HG02852 (cell line): Measurements from ENCODE around the gene RWDD2A.

Source experiments
- ATAC-seq: cut with Tn5 transposase; IDR thresholded peaks from one replicate; pipeline ENCODE4 v1.9.1; 2021; ENCODE audit warnings: mild to moderate bottlenecking, moderate library complexity; ENCODE audit not compliant: unreplicated experiment

Gene RWDD2A

GRCh38 chr6:83198486-83199172 lies 5.5 kb downstream of the RWDD2A start:
- ATAC-seq, result no peak

- peak; percentile 65 for ATAC-seq
Observed at GRCh38 chr6:83199173-83199862, 6.2 kb downstream of the RWDD2A start.

- ATAC-seq, result no peak
Observed at GRCh38 chr6:83199863-83200225, 6.7 kb downstream of the RWDD2A start.

GRCh38 chr6:83202031-83202430 lies 8.9 kb downstream of the RWDD2A start:
- ATAC-seq, result no peak

GRCh38 chr6:83215131-83216047 lies 22.2 kb downstream of the RWDD2A start:
- ATAC-seq, result peak; percentile 100

GRCh38 chr6:83216806-83217205 lies 23.6 kb downstream of the RWDD2A start:
- no peak for ATAC-seq

- ATAC-seq, result no peak
Observed at GRCh38 chr6:83218646-83219045, 25.5 kb downstream of the RWDD2A start.

GRCh38 chr6:83220121-83220520 lies 27.0 kb downstream of the RWDD2A start:
- no peak for ATAC-seq

GRCh38 chr6:83221276-83221675 lies 28.1 kb downstream of the RWDD2A start:
- no peak for ATAC-seq

- no peak for ATAC-seq
Observed at GRCh38 chr6:83221889-83222479, 28.8 kb downstream of the RWDD2A start.

- ATAC-seq, result no peak
Observed at GRCh38 chr6:83226517-83226916, 33.4 kb downstream of the RWDD2A start.

- no peak for ATAC-seq
Observed at GRCh38 chr6:83231146-83231545, 38.0 kb downstream of the RWDD2A start.

- ATAC-seq, result no peak
Observed at GRCh38 chr6:83247471-83247870, 54.3 kb downstream of the RWDD2A start.
